H1 (cell line): Measurements from ENCODE around the gene GPR21. TPM values are rescaled to one million over a fixed set of nuclear protein-coding genes. Genes with fewer than 3 reads are reported as not detected.

Source experiments
- CTBP2 ChIP-seq: IDR thresholded peaks from 2 replicates; pipeline ENCODE4 v1.7.0; 2011; ENCODE audit warnings: borderline replicate concordance, mild to moderate bottlenecking, moderate library complexity, mixed read lengths, low read length; ENCODE audit not compliant: insufficient read depth, insufficient read length
- NANOG ChIP-seq: IDR thresholded peaks from 2 replicates; pipeline ENCODE4 v1.6.1; 2011; ENCODE audit warnings: low read length, low read depth, mild to moderate bottlenecking, inconsistent platforms; ENCODE audit not compliant: insufficient read depth, poor library complexity, severe bottlenecking
- TAF7 ChIP-seq: optimal IDR thresholded peaks from 2 replicates; pipeline ENCODE3; 2011; ENCODE audit warnings: low read depth, mild to moderate bottlenecking, inconsistent platforms, low read length, moderate library complexity, borderline replicate concordance
- polyA plus RNA-seq, 7 experiments: library from polyadenylated mRNA; depleted of rRNA in 3 of 7; stranded (reverse) in 5 of 7; unstranded in 2 of 7; fragments of >200 nt in 5 of 7; fragments of 200-250 nt in 2 of 7; gene quantifications; 1 replicate in 5 of 7; 2 replicates in 1 of 7; 4 replicates in 1 of 7; pipeline versions ENCODE4 v1.2.1 to v1.2.3, GENCODE V29; 2011 to 2013; ENCODE audit warnings: missing spikeins in 2 of 7, mixed read lengths in 2 of 7
- total RNA-seq: library from RNA; stranded (reverse); fragmentation: NEBNext Ultra II Directional; extraction: Animal tissue kit (Norgen Biotek cat#: 25700); gene quantifications from 2 replicates; pipeline ENCODE4 v1.2.1, GENCODE V29; 2021

The GPR21 gene
- total and polyA plus RNA-seq, 2 of the 8 experiments (the other 6 are each of a cell fraction or from before 2014, with no cell fraction given) = 0.58 to 0.71 TPM

DNA sequence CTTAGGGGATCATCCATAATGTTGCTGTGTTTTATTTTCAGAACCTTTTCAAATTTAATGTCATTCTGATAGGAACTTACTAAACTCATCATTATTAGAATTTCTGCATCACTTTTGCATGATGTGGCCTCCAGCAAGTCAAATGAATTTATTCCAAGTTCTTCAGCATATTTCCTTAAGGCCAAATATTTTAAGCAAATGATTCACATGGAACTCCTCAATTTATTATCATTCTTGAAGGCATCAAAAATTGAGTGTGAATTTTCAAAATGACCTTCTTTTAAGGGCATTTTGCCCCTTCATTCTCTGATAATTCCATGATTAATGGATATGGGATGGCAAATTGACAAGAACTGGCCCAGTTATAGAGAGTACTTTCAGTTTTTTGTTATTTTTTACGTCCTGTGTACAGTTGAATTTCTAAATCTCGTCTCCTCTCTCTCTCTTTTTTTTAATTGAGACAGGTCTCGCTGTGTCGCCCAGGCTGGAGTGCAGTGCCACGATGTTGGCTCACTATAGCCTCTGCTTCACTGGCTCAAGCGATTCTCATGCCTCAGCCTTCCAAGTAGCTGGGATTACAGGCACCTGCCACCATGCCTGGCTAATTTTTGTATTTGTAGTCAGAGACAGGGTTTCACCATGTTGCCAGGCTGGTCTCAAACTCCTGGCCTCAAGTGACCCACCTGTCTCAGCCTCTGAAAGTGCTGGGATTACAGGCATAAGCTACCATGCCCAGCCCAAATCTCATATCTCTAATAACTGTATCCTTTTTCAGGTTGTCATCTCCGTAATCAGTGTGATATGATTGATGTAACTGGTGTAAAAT is 29.1 kb downstream of the GPR21 start (continued):
- no peak for TF ChIP-seq NANOG
- TF ChIP-seq CTBP2 = no peak
- TF ChIP-seq TAF7 = no peak
